Renal cortex interstitium (tissue), 11 donors: ENCODE data around the gene NPPC. TPM values are rescaled to one million over a fixed set of nuclear protein-coding genes. Genes with fewer than 3 reads are reported as not detected.

Experiments
- DNase-seq, 11 donors: peaks; one replicate each; pipeline ENCODE4 v3.0.0-alpha.2; 2013; ENCODE audit warnings: low read depth in 9 of 11, low spot score in 4 of 11; ENCODE audit errors: extremely low read depth in 1 of 11
- polyA plus RNA-seq, 3 donors: library from polyadenylated mRNA; unstranded; fragments of 120-200 nt; gene quantifications; one replicate each; pipeline ENCODE4 v1.2.1, GENCODE V29; 2013; ENCODE audit not compliant: insufficient read length in 3 of 3

NPPC gene
- polyA plus RNA-seq, 3 donors = 0.25 to 1.1 (median 0.67) TPM

DNA sequence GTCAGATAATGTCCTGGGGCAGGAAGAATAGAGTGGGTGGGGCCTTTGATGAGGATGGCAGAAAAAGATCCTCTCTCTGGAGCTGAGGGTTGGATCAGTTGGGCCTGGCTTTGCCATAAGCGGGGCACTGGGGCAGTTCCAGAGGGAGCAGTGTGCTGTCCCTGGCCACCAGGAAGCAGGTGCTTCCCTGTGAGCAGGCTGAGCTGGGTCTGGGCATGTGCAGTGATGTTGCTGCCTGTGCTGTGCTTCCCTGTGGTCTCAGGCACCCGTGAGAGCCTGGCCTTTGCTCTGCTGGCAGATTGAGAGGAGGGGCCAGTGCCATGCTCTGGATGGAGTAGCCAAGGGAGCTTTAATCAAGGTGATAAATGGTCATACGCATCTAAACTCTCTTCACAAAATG is 14.6 kb upstream of the NPPC start:
- DNase-seq = no peak

DNA sequence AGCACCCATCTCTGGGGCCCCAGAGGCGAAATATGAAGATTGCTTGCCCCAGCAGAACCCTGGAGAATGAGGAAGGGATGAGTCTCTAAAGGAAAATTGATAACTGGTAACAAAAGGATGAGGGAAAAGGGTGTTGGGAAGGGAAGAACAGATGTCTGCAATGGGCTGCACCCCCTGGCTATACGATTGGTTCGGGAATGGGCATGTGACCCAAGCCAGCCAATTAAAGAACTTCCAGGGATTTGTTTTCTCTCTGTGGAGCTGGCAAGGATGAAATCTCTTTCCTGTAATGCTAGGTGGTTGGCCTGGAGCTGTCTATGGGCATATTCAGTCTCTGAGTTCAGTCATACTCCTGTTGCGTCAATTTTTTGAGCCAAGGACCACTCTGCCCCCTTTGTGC is 12.8 kb upstream of the NPPC start:
- no peak for DNase-seq

DNA sequence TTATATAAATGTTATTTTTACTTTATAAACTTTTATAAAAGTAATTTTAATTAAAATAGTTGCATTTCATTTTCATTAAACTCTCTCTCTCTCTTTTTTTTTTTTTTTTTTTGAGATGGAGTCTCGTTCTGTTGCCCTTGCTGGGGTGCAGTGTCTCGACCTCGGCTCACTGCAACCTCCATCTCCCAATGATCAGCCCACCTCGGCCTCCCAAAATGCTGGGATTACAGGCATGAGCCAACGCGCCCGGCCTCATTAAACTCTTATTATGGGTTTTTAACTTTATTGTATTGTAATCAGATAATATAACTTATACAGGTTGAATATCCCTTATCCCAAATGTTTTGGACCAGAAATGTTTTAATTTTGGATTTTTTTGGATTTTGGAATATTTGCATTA is 10.9 kb upstream of the NPPC start:
- DNase-seq = no peak

DNA sequence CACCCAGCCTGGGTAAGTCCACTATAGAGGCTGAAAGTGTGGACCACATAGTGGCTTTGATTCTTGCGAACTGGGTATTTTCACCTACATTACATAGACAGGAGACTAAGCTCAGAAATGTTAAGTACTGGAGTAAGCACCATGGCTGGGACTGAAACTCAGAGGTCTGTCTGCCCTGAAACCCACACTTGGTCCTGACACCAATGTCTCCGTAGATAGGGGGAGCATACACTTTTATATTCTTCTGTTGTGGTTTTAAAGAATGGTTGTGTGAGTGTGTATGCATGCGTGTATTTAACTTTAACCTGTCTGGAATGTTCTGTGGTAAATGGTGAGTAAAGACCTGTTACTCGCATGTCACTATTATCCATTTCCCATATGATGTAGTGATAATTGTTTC is 10.3 kb upstream of the NPPC start:
- DNase-seq = no peak

DNA sequence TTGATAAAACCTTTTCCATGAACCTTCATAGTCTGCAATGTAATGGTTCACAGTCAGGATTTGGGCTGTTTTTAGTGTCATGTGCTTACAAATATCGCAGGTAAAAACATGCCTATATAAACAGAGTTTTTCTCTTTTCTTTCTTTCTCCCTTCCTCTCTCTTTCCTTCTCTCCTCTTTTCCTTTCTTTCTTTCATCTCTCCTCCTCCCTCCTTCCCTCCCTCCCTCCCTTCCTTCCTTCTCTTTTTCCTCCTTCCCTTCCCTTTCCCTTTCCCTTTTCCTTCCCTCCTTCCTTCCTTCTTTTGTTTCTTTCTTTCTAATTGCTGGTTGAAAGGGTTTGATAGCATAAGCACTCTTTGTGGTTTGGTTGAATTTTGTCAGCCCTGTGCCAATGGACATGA is 9.6 kb upstream of the NPPC start:
- no peak for DNase-seq

DNA sequence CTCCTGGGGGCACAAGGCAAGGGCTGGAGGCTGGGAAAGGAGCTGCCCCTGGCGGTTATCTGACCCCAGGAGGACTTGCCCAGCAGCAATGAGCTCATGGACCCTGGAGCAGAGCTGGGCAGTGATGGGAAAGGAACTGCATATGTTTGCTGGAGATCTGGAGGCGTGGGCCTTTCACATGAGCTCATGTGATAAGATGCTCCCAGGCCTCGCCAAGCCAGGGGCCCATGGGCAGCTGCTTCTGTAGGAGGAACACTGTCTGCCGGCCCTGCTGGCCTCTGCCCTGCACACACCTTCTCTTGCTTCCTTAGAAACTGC is 9.0 kb upstream of the NPPC start:
- DNase-seq = no peak

DNA sequence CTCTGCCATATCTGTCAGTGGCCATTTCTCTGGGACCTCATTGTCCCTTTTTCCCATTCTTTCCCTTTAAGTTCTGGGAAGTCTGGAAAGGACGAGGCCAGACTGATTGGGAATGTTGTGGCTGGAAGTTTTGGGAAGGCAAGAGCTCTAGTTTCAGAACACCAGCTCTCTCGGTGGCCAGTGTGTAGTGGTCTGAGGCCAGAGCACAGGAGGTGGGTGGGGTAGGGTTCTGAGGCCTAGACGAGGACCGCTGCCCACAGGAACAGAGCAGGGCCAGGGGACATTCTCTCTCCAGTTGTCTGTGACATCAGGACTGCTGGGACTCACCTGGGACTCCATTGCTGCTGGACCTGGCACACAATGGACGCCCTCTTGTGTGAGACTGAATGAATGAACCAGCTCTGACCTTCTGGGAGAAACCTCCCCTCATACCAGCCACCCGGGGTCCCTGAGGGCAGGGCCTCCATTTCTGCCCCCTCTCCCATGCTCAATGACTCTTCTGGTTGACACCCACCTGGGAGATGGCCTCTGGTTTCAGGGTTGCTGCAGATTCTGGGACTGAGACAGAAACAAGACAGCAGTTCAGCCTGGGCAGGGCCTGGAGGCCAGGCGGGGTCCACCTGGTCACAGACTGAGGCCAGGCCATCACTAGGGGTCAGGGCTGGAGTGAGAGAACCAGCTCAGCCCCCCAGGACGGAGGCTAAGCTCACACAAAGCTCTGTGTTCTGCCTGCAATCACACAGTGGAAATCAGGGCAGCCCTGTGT is 8.4 kb upstream of the NPPC start:
- no peak for DNase-seq

DNA sequence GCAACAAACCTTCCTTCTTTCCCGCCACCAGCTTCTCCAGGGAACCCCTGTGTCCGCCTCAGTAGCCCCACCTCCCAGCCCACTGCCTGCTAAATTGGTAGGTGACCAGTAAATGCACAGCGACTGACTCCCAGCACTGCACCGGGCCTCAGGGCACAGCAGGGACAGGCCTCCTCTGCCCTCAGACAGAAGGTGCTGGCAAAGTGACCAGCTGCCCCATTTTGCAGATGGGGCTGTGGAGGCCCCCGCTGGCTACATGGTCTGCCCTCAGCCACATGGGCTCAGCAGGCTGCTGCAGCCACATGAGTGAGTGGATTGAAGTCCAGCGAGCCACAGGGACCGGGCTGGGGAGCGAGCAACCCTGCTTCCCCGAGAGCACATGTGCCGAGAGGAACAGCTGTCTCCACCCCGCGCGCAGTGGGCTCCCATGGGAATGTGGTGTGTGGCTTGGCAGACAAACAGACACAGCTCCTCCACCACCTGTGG is 7.8 kb upstream of the NPPC start:
- DNase-seq = no peak

DNA sequence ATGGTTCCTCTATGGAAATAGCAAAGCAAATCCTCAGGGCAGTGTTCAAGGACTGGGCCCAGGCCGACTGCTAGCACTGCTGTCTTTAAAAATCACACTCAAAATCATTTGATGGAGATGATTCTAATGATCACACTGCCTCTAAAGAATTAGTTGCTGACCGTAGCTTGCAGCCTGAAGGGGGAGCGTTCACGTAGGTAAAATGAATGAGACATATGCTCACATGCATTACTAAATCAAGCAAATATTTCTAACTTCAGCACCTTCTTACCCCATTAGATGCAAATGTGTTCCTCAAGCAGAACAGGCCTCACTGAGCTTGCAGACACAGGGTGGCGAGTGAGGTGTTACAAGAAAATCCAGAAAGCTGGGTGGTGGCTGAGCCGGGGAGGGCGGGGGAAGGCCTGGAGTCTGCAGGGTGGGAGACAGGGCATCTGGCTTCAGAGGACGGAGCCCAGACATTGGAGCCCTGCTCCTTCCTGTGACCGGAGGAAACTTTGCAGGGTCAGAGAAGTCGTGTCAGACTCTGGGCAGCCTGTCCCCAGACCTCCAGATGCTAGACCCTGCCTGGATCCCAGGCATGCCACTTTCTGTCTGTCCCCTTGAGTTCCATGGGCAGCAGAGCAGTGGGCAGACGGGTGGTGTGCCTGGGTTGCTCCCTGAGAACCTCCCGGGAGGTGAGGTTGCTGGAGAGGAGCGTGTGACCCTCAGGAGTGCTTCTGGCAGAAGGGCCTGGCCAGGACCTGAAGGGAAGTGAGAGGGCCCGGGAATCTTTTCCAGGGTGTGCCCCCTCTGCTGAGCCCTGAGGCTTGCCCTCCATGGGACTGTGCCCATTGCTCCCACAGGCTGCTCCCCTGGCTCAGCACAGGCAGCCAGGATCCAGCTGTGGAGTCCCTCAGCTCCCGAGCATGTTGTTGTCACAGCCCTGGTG is 7.1 kb upstream of the NPPC start:
- DNase-seq = no peak

DNA sequence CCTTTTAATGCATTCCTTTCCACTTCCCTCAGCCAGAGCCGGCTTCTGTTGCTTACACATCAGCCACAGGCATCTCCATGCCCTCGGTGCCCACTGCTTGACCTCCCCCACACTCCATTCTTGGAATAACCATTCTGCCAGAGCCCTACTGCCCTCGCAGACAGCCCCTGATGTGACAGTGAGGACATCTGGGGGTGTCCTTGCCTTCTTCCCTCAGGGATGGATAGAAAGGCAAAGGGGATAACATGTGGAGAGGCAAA is 6.4 kb upstream of the NPPC start:
- no peak for DNase-seq

DNA sequence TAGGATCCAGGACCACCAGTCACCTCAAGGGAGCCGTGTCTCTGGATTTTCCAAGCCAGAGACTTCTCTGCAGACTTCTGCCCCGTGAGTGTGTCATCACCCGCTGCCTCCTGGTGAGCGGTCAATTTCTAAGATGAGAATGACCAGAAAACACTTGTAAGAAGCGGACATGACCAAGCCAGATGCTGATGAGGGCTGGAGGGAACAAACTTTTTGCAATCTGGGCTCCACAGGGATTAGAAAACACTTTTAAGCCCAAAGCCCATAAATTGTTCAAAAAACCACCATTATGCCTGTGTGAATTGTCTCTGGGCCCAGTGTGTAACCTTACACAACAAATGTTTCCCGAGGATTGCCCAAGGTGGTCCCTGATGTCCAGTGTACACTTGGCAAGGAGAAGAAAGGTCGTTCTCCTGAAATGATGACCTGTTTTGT is 5.3 kb upstream of the NPPC start:
- no peak for DNase-seq

DNA sequence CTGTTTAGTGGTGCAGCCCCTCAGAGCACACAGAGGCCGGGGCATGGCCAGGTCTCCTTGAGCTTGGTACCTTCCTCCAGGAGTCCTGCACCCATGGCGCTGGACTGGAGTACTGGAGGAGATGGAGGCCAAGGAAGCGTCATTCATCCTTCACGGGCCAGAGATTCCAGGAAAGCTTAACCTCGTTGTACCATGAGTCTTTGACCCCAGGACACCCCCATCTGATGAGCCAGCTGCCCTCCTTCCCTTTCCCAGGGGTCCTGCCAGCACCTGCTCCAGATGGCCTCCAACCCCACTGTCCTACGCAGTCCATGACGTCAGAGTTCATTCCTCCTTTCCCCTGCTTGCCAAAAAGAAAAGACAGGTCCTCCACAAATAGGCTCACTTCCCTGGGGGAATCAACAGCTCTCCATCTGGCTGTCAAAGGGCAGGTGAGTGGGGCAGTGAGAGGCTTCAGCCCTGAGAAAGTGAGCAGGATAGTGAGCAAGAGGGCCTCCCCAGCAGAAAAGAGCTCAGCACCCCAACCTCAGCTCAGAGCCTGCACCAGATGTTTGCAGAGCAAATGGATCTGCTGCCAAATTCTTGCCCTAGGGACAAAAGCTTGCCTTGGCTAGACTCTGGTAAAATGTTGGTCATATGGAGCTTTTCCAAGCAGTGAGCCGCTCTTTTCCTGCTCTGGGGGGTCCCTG is 4.5 kb upstream of the NPPC start:
- DNase-seq = no peak

DNA sequence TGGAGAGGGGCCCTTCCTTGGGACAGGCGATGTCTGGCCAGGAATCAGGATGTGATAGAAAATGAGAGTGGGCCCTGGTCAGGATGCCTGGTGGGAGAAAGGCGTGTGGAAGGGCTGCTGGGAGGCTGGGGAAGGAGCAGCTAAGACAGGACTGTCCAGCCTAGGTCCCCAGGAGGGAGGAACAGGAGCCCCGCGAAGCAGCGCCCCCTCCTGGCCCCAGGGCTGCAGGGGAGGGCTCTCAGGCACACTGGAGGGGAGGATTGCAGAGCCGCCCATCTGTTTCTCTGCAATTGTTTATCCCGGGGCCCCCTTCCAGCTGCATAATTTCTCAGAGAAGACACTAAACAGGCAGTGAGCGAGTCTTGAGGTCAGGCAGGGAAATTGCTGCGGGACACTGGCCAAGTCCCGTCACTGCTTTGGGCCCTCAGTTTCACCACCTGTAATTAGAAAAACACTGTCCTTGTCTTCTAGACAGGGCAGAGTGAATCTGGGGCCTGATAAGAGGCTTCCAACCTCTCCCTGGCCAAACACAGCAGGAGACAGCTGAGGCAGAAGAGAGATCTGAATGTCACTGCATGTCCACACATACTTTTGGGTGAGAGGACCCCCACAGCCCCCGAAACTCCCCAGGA is 3.9 kb upstream of the NPPC start:
- peak in 3 of 11 donors; percentile 10 to 22 (median 17) for DNase-seq

DNA sequence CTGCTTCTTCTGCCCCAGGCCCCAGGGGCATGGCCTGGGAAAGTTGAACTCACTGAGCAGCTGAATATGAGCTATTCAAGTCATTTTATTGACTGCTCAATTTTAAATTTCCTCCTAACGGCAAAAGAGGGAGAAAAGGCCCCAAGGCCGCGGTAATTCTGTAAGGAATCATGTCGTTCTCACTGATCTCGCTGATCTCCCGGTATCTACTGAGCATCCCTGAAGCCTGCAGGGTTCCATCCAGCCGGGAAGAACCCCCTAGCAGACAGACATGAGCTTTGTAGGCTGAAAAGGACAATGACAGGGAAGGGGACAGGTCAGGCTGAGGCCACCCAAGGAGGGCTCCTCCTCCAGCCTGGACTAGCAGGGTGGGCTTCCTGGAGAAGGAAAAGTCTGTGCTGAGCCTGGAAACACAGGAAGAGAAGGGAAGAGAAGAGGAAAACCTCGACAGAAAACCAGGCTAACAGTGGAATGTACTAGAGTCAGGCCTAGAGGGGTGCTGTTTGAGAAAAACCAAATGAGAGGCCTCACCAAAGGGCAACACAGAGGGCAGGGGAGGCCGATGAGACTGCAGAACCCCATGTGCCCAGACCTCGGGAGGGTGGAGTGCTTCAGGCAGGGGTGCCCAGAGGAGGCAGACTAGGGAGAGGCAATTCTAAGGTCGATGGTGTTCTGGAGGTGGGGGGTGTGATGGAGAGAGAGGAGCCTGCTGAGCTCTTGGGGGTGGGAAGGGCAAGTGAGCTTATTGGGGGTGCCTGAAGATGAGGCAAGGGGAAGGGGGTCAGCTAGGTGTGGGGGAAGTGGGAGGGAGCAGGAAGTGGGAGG is 2.9 kb upstream of the NPPC start:
- no peak for DNase-seq

DNA sequence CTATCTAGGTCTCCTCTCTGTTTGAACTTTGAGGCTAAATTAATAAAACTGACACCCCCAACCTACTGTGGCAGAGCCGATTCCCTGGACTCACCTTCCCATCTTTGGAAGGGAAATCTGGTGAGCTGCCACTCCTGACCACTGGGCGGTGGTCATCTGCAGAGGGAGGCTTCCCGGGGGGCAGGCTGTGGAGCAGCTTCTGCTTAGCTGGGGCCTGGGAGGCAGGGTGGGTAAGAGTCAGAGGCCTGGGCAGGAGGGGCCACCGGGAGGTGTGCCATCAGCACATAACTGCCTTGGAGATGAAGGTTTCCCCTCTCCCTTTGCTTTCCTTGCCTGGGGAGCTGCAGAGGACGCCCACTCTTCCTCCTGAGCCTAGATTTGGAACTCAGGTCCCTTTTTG is 2.3 kb upstream of the NPPC start:
- no peak for DNase-seq

DNA sequence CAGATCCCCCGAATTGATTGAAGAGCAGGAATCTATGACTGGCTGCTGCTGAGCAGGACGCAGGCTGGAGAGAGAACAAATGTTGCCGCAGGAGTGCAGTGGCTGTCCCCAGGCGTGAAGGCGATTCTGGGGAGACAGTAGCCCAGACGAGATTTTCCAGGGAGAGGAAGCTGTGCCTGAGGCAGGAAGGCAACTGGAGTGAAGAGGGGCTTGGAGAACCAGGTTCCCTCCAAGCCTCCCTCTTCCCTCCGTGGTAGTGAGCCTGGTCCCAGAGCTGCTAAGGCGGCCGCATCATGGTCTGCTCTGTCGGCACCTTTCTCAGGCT is 1.3 kb upstream of the NPPC start:
- DNase-seq = no peak

DNA sequence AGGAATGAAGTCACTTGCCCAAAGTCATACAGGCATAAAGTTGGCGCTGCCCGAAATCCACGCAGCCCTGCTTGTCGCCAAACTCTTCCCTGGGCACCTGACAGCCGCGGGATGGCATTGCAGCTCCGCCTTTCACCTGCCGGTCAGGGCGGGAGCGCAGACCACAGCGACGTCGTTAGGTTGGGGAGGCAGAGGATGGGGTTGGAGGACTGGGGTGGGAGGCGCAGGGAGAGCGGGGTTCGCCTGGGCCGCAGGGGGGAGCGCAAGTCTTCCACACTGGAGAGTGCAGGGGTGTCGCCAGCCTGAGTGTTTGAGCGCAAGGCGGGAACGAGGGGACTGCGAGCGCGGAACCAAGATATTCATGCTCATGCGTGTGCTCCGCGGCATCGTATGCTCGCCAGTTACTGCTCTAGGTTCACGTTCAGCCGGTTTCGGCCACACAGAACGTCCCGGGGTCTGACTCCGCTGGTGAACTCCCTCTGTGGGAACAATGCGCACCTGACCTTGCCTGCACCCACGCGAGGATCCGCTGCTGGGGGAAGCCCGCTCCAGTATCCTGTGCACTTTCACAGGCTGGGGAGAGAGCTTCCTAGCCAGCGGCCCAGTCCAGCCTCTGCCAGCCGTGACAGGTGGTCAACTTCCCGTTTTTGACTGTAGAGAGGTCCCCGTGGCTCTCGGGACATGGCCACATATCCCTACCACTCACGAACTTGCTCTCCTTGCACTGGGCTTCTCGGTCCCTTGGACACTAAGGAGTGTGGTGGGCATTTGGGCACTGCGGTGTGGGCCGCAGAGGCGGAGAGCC is 767 bp upstream of the NPPC start:
- peak in 7 of 11 donors; percentile 17 to 34 (median 24) for DNase-seq
